H7 (cell line): Measurements from ENCODE around the gene IBA57. TPM values are rescaled to one million over a fixed set of nuclear protein-coding genes. Genes with fewer than 3 reads are reported as not detected.
A peak's percentile ranks its signal among the peaks of the same experiment; 100 is the strongest.

Experiments used
- DNase-seq: peaks from one replicate; pipeline ENCODE4 v3.0.0; 2012
- H3K27me3 ChIP-seq: 2 replicates; pipeline ENCODE4 v1.6.0; 2011; ENCODE audit warnings: mild to moderate bottlenecking, low read length; ENCODE audit not compliant: control insufficient read depth, insufficient read depth
- H3K36me3 ChIP-seq: replicated peaks from 2 replicates; pipeline ENCODE4 v1.5.1; 2011; ENCODE audit warnings: low read length; ENCODE audit not compliant: control insufficient read depth, insufficient read depth
- H3K4me3 ChIP-seq: 2 replicates; pipeline ENCODE4 v1.5.1; 2011; ENCODE audit warnings: low read depth, mild to moderate bottlenecking, control low read depth, low read length, moderate library complexity; ENCODE audit not compliant: insufficient read depth
- total RNA-seq: library from RNA; depleted of rRNA; stranded (reverse); fragments of >200 nt; shearing (Covaris generic); gene quantifications from 2 replicates; pipeline ENCODE4 v1.2.3, GENCODE V29; 2014

The IBA57 gene
- total RNA-seq, 1 experiment from 2014 or later: 23.3 TPM

DNA sequence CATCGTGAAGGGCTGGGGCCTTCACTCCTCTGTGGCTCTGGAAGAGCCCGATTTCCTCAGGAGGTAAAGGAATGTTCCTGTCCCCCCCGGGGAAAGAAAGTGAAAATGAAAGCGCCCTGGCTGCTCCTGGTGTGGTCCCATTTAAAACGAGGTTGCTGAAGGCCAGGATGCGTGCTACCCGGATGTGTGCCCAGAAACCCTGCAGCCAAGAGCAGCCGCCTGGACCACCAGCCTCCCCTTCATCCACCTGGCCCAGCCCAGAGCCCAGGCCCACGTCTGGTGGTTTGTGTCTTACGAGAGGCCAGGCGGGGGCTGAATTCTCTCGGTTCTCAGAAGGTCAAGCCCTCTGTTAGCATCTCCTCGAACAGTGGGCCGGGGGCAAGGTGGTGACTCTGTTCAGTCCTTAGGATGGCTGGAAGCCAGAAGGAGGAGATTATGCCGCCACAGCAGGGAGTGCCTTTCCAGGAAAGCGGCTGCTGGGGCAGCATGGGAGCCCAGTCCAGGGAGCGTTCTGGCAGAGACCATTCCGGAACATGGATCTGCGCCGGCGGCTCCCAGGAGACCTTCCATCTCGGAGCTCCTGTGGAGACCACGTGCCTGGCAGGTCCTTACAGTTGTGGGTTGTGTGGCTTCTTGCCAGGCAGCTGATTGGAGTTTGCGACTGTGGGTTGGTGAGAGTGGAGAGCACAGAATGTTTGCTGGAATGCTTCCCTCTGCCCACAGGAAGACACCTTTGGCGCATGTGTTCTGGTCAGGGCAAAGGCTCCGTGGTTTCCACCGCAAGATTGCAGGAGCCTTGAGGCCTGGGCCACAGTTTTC is 24.2 kb upstream of the IBA57 start:
- Histone ChIP-seq H3K4me3 (peak overlapping the region; percentile 99; the same call in 1 of the 2 replicates), H3K27me3 (peaks cover 5% of the 10 kb centered on the region; the same call in 1 of the 2 replicates), H3K36me3 (no peaks in the 10 kb centered on the region)
- DNase-seq: peak; percentile 53

DNA sequence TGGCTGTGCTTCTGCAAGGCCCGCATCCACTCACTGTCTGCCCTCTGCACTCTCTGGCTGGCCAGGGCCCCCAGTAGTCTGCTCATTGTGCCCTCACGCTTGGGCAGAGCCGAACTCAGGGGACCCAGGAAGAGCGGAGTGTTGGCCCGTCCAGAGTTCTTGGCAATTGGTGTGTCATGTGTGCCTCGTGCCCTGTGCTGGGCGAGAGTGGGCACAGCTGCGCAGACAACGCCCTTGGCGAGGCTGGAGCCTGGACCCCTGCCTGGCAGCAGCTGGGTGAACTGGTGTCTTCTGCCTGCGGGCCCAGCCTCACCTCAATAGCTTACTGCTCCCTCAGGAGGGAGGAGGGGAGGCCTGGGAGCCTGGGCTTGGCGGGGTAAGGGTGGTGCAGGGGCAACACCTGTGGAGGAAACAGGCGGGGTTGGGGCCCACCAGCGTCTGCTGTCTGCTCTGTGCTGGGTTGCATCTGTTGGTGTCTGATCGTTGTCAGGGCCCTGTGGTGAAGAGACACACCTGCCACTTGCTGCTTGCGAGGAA is 23.4 kb upstream of the IBA57 start:
- peak; percentile 26 for DNase-seq
- H3K4me3 ChIP-seq: no peak overlapping the region
- no peaks in the 10 kb centered on the region for H3K27me3 ChIP-seq
- no peaks in the 10 kb centered on the region for H3K36me3 ChIP-seq

DNA sequence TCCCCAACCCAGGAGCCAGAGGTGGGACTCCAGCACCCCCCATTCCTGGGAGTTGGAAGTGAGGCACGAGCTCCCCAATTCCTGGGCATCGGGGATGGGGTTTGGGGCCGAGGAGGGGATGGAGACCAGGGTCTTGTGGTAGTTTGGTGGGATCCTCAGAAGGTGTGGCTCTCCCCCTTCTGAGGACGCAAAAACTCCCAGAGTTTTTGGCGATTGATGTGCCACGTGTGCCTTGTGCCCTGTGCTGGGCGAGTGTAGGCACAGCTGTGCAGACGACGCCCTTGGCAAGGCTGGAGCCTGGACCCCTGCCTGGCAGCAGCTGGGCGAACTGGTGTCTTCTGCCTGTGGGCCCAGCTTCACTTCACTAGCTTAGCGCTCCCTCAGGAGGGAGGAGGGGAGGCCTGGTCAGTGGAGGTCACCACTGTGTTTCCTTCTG is 22.9 kb upstream of the IBA57 start:
- H3K27me3 ChIP-seq: no peaks in the 10 kb centered on the region
- peak; percentile 42 for DNase-seq
- H3K4me3 ChIP-seq: no peak overlapping the region
- no peaks in the 10 kb centered on the region for H3K36me3 ChIP-seq

DNA sequence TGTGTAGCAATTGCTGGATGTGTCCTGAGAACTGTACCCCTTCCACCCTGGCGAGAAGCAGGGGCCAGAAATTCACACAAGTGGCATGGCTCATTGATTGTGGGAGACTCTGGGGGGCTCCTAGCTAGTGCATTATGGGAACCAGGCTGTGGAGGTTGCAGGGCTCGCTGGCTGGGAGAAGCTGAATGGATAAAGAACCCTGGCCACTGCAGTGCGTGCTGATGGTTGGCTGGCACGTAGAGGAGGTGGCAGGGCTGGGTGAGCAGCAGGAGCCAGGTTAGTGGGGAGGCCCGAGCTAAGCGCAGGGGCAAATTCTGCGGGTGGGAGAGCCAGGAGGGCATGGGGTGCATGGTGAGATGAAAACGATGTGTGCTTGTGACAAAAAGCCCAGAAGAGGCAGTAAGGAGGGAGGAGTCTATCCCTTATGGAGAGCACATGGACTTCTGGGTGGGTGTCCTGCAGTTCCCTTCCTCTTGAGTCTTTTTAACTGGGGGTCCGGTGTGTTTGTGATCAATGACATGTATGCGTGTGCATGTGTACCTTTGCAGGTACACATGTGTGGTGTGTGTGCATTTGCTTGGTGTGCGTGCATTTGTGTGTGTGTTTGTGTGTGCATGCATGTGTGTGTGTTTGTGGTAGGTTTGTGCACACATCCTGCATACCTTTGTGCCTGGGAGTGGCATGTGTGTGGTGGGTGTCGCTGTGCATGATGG is 22.0 kb upstream of the IBA57 start:
- Histone ChIP-seq H3K36me3 (no peaks in the 10 kb centered on the region), H3K27me3 (no peaks in the 10 kb centered on the region), H3K4me3 (no peak overlapping the region)
- DNase-seq: peak; percentile 49

DNA sequence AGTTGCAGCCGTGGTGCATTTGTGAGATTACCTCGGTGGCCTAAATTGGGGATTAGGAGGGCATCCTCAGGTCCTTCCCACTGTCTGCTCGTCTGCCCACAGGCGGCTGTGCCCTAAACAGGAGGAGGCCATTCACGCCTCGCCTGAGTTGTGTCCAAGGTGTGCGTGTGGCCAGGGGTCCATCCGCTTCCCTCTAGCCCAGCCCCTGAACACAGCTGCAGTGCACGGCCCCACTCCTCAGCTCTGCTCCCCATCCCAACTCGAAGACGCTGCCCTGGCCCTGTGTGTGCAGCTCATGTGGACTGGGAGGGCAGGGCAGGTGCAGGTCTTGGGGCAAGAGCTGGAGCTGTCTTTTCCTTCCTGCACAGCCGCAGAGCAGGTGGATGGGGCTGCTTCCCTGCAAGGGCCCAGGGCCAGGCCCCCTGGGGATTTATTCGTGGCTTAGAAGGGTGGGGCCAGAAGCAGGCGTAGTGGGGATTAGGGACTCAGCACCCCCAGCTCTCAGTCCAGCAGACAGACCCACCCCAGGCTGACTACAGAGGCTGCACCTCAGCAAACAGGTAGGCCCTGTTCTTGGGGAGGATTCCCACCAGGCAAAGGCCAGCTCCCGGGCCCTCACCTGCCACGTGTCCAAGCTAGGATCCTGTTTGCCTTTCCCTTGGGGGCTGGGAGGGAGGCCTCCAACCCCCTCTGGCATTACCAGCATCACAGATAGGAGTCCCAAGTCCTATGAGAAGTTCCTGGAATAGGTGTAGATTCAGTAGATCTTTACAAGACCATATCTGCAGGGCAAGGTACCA is 21.2 kb upstream of the IBA57 start:
- H3K27me3 ChIP-seq: no peaks in the 10 kb centered on the region
- peak; percentile 57 for DNase-seq
- no peak overlapping the region for H3K4me3 ChIP-seq
- no peaks in the 10 kb centered on the region for H3K36me3 ChIP-seq

DNA sequence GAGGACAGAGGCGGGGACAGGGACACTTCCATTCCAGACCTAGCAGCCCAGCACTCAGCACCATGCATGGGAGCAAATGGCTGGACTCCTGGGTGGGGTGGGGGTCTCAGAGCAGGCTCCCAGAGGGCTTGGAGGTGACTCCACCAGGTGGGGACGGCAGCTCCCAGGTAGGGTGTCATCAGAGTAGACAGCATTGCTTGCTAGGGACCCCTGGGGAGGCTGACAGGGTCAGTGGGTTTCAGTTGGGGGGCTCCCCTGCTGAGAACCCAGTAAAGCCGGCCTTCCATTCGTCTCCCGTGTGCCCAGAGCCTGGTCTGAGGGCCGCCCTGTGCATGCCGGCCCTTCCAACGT is 20.6 kb upstream of the IBA57 start:
- peak; percentile 47 for DNase-seq

DNA sequence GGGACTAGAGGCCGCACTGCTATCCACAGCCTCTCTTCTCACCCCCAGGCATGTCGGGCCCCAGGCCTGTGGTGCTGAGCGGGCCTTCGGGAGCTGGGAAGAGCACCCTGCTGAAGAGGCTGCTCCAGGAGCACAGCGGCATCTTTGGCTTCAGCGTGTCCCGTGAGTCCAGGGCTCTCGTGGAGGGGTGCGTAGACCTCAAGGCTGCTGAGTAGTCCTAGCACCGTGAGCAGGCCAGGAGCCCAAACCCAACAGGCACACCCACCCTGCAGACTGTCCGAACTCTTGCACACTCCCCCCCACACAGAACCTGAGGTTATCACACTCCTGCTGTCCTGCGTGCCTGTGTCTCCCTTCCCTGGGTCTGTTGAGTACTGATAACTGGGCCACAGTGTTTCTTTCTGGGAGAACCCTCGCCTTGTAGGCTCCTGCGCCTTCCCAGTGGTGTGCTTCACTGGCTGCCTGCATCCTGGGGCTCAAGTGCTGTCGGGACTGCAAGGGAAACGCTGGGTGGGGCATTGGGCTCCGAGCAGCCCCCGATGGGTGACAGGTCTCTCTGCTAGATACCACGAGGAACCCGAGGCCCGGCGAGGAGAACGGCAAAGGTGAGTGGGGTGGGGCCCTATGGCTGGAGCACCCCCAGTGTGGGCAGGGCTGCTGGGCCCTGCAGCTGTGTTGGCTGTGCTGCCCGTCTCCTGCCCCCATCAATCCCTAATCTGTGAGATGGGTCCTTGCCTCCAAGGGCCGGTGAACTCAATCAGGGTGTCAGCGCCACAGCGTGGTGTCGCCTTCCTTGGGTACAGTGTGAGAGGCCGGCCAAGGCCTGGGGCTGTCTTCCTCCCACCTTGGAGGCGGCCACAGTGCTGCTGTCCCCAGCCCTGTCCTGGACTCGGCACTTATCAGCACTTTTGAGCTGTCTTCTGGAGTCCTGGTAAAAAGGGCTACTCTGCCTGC is 19.9 kb upstream of the IBA57 start:
- H3K4me3 ChIP-seq: no peak overlapping the region
- DNase-seq: peak; percentile 43
- H3K27me3 ChIP-seq: no peaks in the 10 kb centered on the region
- no peaks in the 10 kb centered on the region for H3K36me3 ChIP-seq

More for the DNA sequence above, 20.6 kb upstream of the IBA57 start:
- no peaks in the 10 kb centered on the region for H3K27me3 ChIP-seq
- H3K4me3 ChIP-seq: no peak overlapping the region
- no peaks in the 10 kb centered on the region for H3K36me3 ChIP-seq

DNA sequence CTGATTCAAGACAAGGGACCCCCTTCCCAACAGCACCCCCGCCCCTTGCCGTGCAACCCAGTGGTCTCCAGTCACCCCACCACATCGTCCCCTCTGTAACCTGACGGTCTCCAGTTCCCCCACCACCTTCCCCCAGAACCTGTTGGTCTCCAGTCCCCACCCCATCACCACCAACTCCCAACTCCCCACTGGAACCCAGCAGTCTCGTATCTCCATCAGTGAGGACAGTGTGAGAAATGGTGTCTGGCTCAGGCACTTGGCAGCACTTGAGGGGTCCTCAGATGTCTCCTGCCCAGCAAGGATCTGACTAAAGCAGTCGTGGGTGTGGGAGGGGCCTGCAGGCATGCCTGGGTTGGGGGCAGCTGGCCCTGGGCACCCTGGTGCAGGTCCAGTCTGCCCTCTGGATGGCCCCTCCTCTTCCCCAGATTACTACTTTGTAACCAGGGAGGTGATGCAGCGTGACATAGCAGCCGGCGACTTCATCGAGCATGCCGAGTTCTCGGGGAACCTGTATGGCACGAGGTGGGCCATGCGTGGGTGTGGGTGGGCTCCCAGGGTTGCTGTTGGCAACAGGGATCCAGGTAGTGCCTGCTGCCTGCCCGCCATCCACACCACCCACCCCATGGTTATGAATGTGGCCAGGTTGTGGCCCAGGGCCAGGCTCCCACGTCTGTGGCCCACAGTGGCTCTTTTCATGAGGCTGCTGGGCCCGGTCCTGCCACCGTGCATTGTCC is 19.0 kb upstream of the IBA57 start:
- H3K4me3 ChIP-seq: no peak overlapping the region
- DNase-seq: peak; percentile 43
- no peaks in the 10 kb centered on the region for H3K27me3 ChIP-seq
- no peaks in the 10 kb centered on the region for H3K36me3 ChIP-seq

DNA sequence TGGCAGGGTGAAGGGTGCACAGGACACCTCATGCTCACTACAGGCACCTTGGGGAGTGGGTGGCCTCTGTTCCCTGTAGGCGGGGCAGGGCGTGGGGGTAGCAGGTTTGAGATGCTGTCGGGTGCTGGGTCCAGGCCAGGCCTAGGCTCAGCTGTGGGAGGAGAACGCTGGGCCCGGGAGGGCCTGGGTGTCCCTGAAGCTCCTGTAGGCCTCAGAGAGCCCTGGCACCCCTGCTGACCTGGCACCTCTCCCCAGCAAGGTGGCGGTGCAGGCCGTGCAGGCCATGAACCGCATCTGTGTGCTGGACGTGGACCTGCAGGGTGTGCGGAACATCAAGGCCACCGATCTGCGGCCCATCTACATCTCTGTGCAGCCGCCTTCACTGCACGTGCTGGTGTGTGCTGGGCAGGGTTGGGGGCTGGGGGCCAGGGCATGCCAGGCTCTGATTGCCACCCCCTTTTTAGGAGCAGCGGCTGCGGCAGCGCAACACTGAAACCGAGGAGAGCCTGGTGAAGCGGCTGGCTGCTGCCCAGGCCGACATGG is 18.4 kb upstream of the IBA57 start:
- no peaks in the 10 kb centered on the region for H3K36me3 ChIP-seq
- H3K4me3 ChIP-seq: no peak overlapping the region

DNA sequence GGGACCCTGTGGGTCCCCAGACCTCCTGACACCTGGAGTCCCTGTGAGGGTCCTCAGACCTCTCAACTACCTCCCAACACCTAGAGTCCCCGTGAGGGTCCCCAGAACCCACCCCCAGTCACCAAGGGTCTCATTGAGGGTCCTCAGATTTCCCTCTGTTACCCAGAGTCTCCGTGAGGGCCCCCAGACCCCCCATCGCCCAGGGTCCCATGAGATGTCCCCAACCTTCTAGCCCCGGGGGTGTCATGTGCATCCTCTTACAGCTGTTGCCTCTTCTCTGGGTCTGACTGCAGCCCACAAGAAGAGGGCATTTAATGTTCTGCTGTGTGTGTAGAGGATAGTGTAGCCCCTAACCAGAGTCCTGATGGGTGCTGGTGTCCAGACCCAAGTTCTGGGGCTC is 17.8 kb upstream of the IBA57 start:
- no peak overlapping the region for H3K4me3 ChIP-seq
- DNase-seq: peak; percentile 41
- no peaks in the 10 kb centered on the region for H3K27me3 ChIP-seq
- H3K36me3 ChIP-seq: no peaks in the 10 kb centered on the region

More for the DNA sequence above, 18.4 kb upstream of the IBA57 start:
- DNase-seq: peak; percentile 43
- no peaks in the 10 kb centered on the region for H3K27me3 ChIP-seq

DNA sequence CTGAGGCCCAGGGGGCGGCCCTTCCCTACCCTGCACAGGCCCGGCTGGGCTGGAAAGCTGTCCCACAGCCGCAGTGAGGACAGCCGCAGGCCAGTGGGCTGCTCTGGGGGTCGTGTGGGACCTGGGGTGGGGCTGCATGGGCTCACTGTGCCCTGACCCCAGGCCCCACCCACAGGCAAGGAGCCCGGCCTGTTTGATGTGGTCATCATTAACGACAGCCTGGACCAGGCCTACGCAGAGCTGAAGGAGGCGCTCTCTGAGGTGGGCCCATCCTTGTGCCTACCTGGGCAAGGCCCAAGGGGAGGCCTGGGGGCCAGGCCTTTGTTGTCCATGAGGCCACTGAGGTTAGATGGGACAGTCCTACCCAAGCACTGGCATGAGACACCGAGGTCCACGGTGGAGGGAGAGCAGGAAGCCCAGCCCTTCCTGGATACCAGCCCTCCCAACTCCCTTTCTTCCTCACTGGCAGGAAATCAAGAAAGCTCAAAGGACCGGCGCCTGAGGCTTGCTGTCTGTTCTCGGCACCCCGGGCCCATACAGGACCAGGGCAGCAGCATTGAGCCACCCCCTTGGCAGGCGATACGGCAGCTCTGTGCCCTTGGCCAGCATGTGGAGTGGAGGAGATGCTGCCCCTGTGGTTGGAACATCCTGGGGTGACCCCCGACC is 17.3 kb upstream of the IBA57 start:
- Histone ChIP-seq H3K4me3 (no peak overlapping the region), H3K27me3 (no peaks in the 10 kb centered on the region), H3K36me3 (no peaks in the 10 kb centered on the region)
- peak; percentile 54 for DNase-seq

DNA sequence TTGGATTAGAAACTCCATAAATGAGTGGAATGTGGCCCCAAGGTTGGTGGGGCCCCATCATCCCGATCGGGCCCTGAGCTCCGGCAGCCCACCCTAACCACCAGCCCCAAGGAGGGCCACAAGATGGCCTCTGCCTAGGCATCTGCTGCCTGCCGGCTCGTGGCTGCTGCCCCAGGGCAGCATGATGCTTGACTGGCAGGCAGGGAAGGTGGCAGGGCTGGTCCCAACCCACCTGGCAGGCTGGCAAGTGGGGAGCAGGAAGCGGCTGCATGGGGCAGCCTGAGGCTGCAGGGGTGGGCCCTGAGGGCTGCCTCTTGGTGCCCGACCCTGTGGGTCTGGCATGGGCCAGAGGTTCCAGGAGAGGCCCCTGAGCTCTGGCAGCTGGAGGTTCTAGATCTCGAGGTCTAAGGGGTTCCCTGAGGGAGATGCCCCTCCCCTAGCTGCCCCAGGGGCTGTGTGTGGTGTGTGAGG is 16.6 kb upstream of the IBA57 start:
- H3K27me3 ChIP-seq: no peaks in the 10 kb centered on the region
- H3K4me3 ChIP-seq: no peak overlapping the region
- H3K36me3 ChIP-seq: no peaks in the 10 kb centered on the region
- DNase-seq: no peak
